Astrocyte of the spinal cord (primary cell): Measurements from ENCODE around the gene RPA3.
A peak's percentile ranks its signal among the peaks of the same experiment; 100 is the strongest.
"Not testable (repeated sequence)": the region's sequence is repeated elsewhere in the genome, so short reads cannot be mapped to it uniquely, and the experiment has no call there.

ENCODE experiments used
- DNase-seq: peaks from one replicate; pipeline ENCODE4 v3.0.0; 2011; ENCODE audit warnings: low read depth, low spot score
- H3K4me3 ChIP-seq: 2 replicates; pipeline ENCODE4 v1.5.1; 2011; ENCODE audit warnings: low read depth, mild to moderate bottlenecking, low read length, moderate library complexity
- in situ Hi-C: cut with HindIII; loops from 2 replicates; pipeline ENCODE4 v1.10.0; 2017; ENCODE audit warnings: low sequenced_read_pairs
- TF ChIP-seq, protein P1 (sequence below): IDR thresholded peaks from 2 replicates; pipeline ENCODE4 v1.5.1; 2012; ENCODE audit warnings: low read depth, mild to moderate bottlenecking, low read length, inconsistent platforms

RPA3 gene

GRCh38 chr7:7668706-7669105, 49.7 kb downstream of the RPA3 start:
- no peak for DNase-seq
- in situ Hi-C loops: no loop called here
- no peak overlapping the region for H3K4me3 ChIP-seq

GRCh38 chr7:7667187-7667586, 51.2 kb downstream of the RPA3 start:
- H3K4me3 ChIP-seq: no peak overlapping the region
- TF ChIP-seq, protein P1, sequence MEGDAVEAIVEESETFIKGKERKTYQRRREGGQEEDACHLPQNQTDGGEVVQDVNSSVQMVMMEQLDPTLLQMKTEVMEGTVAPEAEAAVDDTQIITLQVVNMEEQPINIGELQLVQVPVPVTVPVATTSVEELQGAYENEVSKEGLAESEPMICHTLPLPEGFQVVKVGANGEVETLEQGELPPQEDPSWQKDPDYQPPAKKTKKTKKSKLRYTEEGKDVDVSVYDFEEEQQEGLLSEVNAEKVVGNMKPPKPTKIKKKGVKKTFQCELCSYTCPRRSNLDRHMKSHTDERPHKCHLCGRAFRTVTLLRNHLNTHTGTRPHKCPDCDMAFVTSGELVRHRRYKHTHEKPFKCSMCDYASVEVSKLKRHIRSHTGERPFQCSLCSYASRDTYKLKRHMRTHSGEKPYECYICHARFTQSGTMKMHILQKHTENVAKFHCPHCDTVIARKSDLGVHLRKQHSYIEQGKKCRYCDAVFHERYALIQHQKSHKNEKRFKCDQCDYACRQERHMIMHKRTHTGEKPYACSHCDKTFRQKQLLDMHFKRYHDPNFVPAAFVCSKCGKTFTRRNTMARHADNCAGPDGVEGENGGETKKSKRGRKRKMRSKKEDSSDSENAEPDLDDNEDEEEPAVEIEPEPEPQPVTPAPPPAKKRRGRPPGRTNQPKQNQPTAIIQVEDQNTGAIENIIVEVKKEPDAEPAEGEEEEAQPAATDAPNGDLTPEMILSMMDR: no peak
- in situ Hi-C loops: no loop called here
- DNase-seq: no peak

More at GRCh38 chr7:7668706-7669105, 49.7 kb downstream of the RPA3 start:
- TF ChIP-seq, protein P1: no peak

DNA sequence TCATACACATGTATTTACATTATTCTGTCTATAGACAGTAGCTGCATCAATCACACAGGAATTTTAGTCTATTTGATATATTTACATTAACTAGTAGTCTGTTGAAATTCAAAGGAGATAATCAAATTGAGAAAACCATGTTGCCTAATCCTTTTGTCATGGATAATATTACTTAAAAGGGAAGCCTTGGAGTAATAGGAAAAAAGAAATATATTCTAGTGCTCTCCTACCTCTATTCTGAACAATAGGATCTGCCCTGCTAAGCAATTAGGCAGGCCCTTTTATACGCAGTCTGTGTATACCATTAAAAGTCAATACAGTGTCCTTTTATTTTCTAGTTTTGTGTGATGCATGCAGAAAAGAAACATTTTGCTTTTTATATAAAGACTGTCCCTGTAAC, 53.4 kb downstream of the RPA3 start:
- no peak overlapping the region for H3K4me3 ChIP-seq
- DNase-seq: no peak
- in situ Hi-C loops: no loop called here
- TF ChIP-seq, protein P1: no peak

DNA sequence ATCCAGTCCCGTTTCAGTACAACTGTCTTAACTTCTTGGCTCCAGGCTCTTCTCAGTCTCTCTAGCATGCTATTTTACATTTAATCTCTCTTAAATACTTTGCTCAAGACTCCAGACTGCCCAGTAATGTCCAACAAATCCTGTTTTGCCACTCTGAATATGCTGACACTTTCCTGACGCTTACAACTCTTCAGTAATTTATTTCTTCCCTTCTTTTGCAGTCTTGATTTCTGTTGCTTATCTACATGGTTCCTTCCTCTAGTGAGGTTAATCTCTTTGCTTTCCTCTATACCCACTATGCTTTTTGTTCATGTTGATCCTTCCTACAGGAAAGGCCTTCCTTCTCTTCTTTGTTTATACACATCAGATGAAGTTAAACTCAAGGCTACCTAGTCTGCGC, 54.1 kb downstream of the RPA3 start:
- in situ Hi-C loops: no loop called here
- no peak overlapping the region for H3K4me3 ChIP-seq
- DNase-seq: no peak
- TF ChIP-seq, protein P1: no peak

- TF ChIP-seq, protein P1: peak; percentile 57
- peak; percentile 17 for DNase-seq
- H3K4me3 ChIP-seq: no peak overlapping the region
- in situ Hi-C loops: no loop called here
These were observed 55.9 kb downstream of the RPA3 start for GRCh38 chr7:7662527-7662926.

GRCh38 chr7:7656459-7656858, 61.9 kb downstream of the RPA3 start:
- DNase-seq, H3K4me3 ChIP-seq, in situ Hi-C loops: not testable (repeated sequence)

- no peak overlapping the region for H3K4me3 ChIP-seq
- in situ Hi-C loops: no loop called here
- TF ChIP-seq, protein P1: no peak
- no peak for DNase-seq
These were observed 63.3 kb downstream of the RPA3 start for GRCh38 chr7:7654964-7655715.
